Measurements from ENCODE around the gene TRMT112.
"Not testable (repeated sequence)": the region's sequence is repeated elsewhere in the genome, so short reads cannot be mapped to it uniquely, and the experiment has no call there.

The TRMT112 gene

DNA sequence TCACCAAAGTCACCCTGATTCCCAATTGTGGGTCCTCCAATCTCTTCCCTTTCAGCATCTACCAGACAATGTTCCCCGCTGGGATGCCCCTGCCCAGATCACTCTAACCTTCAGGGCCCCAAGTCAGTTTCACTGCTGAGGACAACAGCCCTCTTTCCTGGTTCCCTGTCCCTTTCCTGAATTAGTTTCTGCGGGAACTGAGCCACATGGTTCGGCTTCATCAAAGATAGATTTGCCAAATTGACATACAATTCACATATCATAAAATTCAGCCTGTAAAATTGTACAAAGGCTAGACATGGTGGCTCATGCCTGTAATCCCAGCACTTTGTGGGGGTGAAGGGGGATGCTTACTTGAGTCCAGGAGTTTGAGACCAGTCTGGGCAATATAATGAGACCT lies 10.6 kb upstream of the TRMT112 start:
- no peak for DNase-seq

DNA sequence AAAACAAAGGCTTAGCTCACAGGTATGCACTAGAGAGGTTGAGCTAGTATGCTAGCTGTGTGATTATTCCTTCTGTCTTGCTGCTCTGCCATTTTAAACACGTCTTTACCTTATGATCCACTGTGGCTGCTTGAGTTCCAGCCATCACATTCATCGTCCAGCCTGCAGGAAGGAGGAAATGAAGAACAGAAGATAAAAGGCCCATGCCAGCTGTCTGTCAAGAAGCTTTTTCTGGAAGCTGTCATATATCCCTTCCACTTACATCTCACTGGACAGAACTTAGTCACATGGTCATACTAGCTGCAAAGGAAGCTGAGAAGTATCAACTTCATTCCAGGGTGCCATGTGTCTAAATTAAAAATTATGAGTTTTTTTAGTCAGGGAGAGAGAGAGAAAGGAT lies 10.0 kb upstream of the TRMT112 start:
- DNase-seq: no peak

DNA sequence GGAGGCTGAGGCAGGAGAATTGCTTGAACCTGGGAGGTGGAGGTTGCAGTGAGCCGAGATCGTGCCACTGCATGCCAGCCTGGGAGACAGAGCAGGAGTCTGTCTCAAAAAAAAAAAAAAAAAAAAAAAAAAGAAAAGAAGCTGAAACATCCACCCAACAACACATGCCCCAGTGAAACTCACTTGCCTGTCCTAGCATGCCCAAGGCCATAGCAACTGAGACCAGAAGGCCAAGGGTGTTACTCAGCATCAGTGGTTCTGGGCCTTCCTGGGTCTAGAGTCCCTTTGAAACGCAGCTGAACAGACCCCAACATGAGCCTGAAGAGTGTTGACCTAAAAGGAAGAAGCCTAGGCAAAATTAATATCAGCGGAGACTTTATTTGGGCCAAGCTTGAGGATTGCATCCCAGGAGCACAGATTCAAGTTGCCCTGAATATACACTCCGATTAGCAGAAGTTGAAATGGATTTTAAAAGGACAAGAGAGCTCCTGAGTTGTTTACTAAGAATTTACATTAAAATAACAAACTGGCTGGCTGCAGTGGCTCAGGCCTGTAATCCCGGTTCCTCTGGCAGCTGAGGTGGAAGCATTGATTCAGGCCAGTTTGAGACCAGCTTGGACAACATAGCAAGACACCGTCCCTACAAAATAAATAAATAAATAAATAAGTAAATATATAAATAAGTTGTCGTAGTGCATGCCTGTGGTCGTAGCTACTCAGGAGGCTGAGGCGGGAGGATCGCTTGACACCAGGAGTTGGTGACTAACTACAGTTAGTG lies 7.5 kb upstream of the TRMT112 start:
- DNase-seq: peak in 1 of 3 experiments; percentile 13

DNA sequence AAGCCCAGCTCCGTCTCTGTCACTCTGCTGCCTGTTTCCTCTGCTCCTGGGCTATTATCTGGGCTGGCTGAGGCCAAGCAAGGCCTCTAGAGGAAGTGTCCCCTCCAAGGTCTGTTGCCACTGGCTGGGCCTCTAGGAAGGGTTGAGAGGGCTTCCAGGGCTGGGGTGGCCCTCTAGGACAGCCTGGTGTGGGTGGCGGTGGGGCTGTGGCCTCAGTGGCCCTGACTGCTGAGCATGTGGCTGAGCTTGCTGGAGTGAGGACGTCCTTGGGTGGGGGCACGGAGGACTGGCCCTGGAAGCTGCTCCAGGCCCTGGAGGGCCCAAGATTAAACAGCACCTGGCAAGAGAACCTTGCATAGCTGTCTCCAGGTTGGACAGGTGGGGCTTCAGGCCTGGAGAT lies 6.6 kb upstream of the TRMT112 start:
- not testable (repeated sequence) for DNase-seq

DNA sequence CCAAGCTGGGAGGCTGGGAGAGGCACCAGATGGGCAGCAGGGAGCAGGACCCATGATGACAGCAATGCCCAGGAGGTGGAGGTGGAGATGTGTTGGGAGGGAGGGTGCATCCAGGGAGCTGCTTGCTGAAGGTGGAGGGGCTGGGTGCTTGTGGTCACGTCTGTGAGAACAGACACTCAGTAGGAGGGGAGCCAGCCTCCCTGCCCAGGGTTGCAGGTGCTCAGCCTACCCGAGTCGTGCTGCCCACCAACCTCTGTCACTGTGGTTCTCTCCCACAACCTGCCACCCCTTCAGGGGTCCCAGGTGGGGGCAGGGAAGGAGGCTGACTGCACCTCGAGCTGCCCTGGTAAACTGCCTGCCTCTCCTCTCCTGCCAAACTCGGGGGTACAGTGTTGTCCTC lies 6.0 kb upstream of the TRMT112 start:
- DNase-seq: no peak

DNA sequence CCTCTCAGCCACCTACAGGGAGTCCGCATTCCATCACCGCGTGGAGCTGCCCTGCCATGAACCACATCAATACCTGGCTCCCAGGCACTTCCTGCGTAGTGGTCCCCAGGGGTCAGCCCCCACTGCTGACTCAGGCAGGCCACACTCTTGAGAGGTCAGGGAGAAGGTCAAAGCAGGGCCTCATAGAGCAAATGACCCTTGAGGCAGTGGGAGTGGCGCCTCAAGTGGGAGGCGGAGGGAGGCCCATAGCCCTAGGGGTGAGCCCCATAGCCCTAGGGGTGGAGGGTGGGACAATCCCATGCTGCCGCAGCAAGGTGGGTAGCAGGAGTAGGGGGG lies 5.5 kb upstream of the TRMT112 start:
- no peak for DNase-seq

DNA sequence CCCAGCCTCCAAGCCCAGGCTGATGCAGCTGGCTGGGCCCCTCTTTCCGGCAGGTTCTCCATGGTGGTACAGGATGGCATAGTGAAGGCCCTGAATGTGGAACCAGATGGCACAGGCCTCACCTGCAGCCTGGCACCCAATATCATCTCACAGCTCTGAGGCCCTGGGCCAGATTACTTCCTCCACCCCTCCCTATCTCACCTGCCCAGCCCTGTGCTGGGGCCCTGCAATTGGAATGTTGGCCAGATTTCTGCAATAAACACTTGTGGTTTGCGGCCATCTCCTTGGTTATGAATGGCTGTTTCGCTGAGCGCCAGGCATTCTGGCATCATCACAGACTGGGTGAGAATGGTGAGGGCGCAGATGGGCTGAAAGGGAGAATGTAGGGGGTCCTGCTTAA lies 4.2 kb upstream of the TRMT112 start:
- DNase-seq: no peak

DNA sequence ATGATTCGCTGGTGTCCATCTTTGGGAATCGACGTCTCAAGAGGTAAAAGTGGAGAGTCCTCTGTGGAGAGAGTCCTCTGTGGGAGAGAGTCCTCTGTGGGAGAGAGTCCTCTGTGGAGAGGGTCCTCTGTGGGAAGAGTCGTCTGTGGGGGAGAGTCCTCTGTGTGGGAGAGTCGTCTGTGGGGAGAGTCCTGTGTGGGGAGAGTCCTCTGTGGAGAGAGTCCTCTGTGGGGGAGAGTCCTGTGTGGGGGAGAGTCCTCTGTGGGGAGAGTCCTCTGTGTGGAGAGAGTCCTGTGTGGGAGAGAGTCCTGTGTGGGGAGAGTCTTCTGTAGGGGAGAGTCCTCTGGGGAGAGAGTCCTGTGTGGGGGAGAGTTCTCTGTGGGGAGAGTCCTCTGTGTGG lies 3.7 kb upstream of the TRMT112 start:
- no peak for DNase-seq

DNA sequence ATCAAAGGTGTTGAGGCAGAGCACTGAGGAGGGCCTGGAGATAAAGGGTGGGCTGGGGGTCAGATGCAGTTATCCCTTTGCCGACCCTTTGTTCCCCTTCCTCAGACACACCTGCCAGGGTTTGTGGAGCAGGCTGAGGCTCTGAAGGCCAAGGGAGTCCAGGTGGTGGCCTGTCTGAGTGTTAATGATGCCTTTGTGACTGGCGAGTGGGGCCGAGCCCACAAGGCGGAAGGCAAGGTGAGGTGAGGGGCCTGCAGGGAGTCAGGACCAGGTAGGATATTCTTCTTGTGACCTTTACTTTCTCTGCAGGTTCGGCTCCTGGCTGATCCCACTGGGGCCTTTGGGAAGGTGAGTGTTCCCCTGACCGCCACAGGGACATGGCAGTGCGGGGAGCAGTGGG lies 3.2 kb upstream of the TRMT112 start:
- DNase-seq: no peak

DNA sequence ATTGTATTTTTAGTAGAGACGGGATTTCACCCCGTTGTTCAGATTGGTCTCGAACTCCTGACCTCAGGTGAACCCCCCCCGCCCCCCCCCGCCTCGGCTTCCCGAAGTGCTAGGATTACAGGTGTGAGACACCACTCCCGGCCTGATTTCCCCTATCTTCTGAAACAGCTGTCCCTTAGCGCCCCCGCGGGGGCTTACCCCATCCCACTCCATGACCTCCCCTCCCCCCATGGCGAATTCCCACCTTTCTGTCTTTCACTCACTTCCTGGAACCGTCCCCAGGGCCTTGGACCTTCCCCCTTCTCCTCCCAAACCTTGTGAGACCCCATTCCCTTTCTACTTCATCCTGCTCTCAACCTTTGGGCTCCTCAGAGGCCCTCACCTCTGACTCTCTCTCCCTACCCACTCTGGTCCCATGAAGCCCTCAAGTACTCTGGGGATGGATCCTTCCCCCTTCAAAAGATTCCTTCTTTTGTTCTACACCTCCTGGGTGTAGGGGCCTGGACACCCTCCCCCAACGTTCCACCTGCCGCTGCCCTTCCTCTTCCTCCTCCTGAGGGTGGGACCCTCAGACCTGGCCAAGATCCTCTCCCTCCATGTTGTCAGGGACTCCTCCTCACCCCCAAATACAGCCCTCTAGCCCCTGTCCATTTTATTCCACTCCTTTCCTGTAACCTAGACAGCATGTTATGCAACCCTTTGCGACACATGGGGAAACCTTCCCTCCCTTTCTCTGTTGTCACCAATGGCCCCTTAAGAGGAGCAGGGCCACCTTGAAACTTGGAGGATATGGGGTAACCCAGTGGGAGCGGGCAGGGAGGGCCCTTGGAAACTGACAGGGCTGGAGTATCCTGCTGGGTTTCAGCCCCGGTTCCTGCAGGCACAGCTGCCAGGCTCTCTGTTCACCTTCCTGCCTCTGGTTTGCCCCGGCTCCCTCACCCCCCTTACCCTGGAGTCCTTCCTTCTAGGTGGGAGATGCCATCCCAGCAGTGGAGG lies 1.7 kb upstream of the TRMT112 start:
- peak in 2 of 3 experiments; percentile 43 to 58 for DNase-seq

DNA sequence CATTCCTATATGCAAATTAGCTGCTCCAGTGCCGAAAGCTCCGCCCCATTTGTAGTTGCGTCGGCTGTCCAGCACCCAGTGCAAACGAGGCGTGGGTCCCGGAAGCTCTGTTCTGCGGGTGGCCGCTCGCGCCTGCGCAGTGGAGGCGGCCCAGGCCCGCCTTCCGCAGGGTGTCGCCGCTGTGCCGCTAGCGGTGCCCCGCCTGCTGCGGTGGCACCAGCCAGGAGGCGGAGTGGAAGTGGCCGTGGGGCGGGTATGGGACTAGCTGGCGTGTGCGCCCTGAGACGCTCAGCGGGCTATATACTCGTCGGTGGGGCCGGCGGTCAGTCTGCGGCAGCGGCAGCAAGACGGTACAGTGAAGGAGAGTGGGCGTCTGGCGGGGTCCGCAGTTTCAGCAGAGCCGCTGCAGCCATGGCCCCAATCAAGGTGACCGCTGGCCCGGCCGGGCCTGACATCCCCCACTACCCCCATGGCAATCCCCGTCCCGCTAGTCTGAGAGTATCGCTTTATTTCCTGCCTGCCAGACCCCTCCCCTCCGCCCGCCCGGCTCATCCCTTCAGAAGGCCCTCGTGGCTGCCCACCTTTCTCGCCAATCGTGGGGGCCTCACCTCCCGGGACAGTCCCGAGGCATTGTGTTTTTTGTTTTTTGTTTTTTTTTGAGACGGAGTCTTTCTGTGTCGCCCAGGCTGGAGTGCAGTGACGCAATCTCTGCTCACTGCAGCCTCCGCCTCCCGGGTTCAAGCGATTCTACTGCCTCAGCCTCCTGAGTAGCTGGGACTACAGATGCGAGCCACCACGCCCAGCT lies 804 bp upstream of the TRMT112 start, which contains the start of gene PRDX5:
Gene PRDX5, plus strand, starts transcription at position 161 of the 805 bp plus-strand sequence. Its CDS starts 95 bp downstream, at position 256.
- DNase-seq: peak; percentile 97 to 99 (median 98)

DNA sequence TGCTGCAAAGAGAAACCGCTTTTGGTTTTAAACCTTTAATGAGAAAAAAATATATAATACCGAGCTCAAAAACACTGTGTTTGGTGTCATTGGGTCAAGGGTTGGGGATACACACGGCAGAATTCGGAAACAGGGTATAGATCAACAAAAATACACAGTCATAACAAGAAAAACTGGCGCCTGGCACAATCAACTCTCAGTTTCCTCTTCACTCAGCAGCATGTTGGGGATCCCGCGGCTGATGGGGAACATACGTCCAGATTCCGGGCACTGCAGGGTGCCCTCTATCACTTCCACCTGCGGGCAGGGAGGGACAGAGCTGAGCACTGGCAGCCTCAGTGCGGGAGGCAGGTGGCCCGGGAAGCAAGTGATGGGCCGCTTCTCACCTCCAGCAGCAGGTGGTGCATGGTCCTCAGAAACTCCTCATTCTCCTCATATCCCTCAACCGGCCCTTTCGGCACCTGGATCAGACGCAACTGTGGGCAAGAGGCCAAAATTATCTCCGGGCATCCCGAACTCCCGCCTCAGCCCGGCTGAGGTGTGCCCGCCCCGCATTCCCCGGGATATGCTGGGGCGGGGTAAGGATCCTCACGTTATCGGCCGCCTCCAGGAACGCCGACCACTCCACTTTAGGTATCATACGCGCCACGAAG lies 561 bp downstream of the TRMT112 start:
- peak in 2 of 3 experiments; percentile 64 to 75 for DNase-seq

DNA sequence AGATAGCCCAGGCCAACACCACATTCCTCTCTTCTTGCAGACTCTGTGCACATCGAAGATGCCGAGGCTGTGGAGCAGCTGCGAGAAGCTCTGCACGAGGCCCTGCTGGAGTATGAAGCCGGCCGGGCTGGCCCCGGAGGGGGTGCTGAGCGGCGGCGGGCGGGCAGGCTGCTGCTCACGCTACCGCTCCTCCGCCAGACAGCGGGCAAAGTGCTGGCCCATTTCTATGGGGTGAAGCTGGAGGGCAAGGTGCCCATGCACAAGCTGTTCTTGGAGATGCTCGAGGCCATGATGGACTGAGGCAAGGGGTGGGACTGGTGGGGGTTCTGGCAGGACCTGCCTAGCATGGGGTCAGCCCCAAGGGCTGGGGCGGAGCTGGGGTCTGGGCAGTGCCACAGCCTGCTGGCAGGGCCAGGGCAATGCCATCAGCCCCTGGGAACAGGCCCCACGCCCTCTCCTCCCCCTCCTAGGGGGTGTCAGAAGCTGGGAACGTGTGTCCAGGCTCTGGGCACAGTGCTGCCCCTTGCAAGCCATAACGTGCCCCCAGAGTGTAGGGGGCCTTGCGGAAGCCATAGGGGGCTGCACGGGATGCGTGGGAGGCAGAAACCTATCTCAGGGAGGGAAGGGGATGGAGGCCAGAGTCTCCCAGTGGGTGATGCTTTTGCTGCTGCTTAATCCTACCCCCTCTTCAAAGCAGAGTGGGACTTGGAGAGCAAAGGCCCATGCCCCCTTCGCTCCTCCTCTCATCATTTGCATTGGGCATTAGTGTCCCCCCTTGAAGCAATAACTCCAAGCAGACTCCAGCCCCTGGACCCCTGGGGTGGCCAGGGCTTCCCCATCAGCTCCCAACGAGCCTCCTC lies 1.5 kb downstream of the TRMT112 start:
- DNase-seq: not testable (repeated sequence)

DNA sequence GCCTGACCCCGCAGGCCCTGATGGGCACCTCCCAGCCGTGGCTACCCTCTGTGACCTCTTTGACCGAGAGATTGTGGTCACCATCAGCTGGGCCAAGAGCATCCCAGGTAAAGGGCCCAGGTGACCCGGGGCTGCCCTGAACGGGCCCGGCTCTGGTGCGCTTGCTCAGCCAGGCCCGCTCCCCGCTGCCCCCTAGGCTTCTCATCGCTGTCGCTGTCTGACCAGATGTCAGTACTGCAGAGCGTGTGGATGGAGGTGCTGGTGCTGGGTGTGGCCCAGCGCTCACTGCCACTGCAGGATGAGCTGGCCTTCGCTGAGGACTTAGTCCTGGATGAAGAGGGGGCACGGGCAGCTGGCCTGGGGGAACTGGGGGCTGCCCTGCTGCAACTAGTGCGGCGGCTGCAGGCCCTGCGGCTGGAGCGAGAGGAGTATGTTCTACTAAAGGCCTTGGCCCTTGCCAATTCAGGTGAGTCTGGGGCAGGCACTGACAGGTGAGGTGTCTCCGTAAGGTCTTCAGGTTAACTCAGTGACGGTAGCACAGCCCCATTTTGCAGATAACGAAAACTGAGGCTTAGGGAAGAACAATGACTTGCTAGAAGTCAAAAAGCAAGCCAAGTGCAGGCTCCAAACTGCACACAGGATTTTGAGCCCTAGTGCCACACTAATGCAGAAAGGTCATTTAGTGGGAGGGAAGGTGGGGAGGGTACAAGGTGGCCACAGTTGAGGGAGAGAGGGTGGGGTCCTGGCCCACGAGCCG lies 2.4 kb downstream of the TRMT112 start:
- DNase-seq: no peak

DNA sequence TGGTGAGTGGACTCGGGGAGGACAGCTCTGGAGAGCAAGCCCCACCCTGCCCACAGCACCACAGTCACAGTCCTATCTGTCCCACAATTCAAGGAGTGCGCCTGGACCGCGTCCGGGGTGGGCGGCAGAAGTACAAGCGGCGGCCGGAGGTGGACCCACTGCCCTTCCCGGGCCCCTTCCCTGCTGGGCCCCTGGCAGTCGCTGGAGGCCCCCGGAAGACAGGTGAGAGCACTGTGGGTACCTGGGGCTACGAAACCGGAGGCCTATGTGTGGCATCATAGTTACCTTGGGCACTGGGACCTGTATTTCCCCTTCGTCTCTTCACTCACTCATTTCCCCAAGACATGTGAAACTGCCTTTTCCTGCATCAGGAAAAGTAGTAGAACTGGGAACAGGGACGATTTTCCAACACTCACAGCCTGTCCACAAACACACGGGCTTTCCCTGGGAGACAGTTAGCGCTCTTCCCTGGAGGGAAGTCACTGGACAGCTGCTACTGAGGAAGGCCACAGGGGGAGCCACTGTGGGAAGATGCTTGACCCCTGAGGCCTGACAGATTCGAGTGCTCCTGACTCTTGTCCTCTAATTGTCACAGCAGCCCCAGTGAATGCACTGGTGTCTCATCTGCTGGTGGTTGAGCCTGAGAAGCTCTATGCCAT lies 3.1 kb downstream of the TRMT112 start:
- no peak for DNase-seq

DNA sequence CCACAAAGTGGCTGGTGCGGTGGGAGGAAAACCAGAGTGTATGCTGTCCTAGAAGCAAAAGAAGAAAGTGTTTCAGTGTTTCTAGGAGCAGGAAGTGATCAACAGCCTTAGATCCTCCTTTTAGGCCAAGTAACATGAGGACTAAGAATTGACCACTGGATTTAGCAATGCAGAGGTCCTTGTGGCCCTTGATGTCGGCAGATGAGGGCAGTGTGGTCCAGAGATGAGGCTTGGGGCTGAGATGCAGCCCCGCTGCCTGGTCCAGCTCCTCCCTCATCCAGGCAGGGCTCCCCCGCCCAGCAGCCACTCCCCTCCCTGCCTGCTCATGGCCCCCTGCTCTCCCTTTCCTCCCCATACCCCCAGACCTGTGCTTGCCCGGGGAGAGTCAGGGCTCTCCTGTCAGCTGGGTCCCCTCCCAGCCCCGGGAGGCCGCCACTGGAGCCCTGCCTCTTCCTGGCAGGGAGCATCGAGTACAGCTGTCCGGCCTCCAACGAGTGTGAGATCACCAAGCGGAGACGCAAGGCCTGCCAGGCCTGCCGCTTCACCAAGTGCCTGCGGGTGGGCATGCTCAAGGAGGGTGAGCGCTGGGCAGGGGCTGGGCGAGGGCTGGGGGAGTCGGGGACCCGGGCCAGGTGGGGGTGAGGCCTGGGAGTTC lies 3.7 kb downstream of the TRMT112 start:
- no peak for DNase-seq

DNA sequence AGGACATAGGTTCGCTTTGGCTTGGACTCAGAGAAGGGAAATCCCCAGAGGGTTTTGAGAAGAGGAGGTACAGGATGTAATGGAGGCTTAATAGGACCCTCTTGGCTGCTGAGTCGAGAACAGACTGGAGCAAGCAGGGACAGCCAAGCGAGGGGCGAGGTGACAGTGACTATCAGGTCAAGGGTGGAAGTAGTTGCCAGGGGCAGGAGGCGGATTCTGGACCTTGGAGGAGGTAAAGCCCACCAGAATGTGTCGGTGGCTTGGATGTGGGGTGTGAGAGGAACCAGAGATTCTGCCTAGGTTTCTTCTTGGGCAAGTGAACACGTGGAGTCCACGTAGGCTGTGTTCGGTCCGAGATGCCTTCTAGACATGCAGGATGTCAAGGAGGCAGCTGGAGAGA lies 4.4 kb downstream of the TRMT112 start:
- DNase-seq: no peak

DNA sequence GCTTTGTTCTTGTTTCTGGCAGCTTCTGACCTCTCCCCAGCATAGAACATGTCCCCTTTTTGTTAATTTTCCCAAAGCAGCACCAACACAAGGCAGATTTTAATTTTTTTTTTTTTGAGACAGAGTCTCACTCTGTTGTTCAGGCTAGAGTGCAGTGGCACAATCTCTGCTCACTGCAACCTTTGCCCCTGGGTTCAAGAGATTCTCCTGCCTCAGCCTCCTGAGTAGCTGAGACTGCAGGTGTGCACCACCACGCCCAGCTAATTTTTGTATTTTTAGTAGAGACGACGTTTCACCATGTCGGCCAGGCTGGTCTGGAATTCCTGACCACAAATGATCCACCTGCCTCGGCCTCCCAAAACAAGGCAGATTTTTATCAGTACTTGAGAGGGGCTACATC lies 9.6 kb downstream of the TRMT112 start:
- not testable (repeated sequence) for DNase-seq

DNA sequence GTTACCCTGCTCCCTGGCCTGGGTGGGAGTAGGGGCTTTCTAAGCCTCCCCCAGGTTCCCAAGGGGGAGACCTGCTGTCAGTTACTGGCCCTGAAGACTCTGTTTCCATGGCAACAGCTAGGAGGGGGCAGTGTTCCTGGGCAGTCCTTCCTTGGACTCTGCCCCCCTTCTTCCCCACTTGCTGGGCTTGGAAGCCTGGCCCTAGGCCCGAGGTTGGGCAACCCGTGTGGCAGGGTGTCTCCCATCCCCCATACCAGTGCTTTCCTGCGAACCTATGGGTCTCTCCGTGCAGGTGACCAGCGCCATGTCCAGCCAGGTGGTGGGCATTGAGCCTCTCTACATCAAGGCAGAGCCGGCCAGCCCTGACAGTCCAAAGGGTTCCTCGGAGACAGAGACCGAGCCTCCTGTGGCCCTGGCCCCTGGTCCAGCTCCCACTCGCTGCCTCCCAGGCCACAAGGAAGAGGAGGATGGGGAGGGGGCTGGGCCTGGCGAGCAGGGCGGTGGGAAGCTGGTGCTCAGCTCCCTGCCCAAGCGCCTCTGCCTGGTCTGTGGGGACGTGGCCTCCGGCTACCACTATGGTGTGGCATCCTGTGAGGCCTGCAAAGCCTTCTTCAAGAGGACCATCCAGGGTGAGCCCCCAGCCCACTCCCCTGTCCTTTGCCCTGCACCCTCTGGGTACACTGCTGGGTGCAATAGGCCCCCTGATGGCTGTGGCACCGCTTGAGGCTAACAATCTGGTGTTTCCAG lies 10.3 kb downstream of the TRMT112 start:
- peak in 2 of 3 experiments; percentile 36 to 39 for DNase-seq

Data from NCI-H1417 (cell line).